NCI-H524 (cell line): ENCODE data around the gene C1orf226.

Experiments used
- DNase-seq, 2 experiments: peaks; one replicate each; lab custom pipeline; 2025; lab: John Stamatoyannopoulos, UW

Gene C1orf226

DNA sequence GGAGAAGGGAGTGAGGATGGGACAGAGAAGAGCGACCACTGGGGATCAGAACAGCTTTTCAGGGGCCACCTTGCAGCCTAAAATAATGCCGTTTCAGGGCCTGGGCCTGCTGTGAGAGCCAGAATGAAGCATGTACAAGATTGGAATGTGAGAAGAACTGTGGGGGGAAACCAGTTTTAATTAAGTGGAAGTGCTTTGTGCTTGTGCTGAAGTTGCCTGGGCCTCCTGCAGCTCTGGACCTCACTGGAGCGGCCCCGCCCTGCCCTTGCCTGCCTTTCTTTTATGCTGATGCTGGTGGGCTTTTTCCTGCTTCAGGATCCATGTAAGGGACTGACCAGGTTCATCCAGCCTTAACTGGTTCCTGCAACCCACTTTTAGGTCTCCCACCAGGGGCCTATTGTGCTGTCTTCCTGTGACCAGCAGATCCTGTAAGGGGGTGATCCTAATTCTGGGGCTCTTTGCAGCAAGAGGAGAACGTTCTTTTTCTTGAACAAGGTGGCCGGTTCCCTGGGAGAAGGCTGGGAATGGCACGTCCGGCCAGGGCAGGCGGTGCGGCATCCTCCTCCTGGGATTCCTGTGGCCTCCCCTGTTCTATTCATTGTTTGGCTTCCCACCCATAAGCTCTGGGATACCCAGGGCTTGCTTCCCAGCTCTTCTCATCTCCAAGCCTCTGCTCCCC is 3.2 kb downstream of the C1orf226 start:
- no peak for DNase-seq

DNA sequence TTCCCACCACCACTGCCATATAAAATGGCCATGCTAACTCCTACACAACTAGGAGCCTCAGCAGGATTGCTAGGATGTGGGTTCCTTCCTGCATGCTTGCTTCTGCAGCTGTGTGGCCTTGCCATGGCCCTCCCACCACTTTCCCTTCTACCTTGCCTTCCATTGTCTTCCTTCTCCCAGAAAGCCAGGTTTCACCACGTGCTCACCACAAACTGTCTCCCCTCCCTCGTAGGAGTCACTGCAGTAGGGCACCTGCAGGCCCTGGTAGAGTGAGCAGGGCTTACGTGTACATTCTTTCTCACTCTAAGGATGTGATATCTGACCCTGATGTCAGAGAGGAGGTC is 3.7 kb downstream of the C1orf226 start:
- DNase-seq = no peak

DNA sequence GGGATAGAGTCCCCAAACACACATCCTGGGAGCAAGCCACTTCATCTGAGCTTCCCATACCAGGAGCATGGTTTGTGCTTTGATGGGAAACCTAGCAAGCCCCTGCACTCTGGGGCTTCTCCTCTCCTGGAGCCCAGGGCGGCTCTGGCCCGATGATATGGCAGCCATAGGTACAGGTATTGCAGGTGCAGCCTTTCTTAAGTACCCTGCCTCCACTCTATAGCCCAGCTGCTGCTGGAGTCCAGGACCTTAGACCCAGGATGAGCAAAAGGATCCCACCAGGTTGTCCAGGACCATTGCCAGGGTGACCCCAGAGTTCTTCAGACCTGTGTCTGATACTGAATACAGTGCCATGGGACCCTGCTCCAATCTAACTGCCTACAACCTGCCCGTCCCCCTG is 4.2 kb downstream of the C1orf226 start:
- no peak for DNase-seq

DNA sequence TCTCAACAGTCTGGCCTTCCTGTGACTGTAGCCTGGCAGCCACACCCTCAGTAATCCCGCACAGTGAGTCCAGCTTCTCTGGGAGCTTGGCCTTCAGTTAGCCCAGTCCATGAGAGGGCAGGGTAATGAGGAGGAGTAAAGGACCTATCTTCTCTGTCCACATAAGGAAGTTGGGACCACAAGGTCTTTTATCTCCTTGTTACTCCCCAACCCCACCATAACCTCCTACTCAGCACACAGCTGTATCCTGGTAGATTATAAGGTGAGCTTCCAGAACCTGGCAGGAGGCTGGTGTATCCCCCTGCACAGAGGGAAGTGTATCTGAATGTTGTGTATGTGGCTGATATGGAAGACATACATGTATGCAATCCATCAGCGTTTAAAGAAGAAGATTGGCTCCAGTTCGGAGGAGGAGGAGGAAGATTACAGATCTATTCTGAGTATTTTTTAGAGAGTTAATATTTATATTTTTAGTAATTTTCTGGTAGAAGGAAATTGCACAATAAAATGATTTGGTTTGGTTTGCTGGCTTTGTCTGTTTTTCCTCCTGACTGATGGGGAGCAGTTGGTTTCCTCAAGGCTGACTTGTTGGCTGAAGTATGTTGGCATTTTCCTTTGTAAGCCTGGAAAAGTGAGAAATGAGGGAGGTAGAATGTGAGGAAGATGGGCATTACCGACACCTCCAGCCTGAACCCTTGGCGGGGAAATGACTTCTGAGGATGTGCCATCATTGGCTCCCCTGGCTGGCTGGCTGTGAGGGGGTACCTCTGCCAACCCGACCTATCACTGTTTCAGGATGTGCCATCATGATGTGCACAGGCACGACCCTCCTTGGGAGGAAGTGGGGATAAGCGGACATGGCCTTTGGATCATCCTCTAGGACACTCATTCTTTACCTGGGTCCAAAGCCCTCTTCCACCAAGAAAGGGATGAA is 5.0 kb downstream of the C1orf226 start:
- no peak for DNase-seq

DNA sequence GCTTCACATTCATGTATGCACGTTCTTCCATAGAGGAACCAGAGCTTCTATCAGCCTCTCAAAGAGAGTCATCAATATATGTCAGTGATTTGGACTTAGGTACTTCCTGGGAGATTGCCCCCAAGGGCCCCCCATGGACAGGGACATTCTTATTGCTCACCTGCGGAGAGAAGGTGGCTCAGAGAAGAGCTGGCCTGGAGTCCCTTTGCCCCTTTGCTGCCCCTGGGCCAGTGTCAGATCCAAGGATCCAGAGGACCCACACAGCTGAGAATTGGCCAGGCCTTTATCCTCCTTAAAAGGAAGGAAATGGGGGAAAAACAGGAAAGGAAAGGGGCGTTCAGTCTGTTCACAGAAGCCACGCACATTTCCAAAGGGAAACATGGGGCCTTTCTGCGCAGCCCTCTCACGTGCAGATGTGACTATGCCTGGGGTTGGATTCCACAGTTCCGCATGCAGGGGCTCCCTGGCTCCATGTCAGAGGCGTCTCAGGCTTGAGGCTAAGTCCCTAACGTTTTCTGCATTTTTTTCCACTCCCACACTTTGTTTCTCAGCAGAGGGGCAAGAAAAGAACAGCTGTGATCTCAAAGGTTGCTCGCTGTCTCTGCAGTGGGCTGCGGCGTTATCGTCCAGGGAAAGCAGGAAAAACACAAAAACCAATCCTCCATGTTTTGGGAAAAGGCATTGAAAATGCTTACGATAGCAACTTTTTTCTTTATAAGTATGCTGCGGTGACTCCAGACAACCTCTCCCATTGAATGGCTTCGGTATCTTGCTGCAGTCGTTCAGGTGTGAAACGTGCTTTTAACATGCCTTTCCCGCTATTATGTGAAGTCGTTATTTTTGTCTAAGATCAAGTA is 5.9 kb downstream of the C1orf226 start:
- no peak for DNase-seq

DNA sequence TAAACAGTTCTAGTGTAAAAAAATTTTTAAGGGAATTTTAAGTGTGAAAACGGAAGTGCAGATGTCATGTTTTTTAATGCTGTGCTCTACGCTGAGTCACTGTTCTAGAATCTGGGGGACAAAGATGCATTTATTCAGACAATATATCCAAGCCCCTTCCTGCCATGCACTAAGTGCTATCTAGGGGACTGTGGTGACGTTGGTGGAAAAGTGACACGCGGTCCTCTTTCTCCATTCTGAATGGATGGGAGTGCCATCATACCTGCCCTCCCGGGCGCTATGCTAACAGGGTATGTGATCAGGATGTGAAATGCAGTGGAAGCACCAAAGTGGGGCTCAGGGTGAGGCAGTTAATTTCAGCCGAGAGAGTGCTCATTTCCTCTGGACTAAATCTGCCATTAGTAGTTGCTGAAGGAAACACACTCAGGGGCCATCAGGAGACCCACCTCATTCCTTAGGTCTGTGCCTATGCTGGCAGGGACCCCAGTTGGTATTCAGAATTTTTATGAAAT is 6.6 kb downstream of the C1orf226 start:
- DNase-seq = no peak

DNA sequence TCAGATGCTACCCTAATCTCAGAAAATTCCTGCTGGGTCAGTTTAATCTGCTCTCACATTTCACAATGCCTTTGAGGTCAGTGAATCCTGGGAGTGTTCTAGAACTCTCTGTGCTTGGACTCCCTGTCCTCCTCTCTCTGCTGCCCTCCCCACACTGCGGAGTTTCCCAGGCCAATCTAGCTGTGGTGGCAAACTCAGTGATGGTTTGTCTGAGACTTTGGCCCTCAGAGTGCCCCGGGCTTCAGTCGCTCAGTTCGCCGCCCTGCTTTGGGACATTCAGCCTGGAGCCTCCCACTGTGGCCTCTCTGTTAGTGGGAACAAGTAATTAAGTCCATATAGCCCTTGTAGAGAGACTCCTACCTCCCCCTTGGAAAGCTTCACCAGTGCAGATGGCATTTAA is 7.1 kb downstream of the C1orf226 start:
- DNase-seq = no peak

DNA sequence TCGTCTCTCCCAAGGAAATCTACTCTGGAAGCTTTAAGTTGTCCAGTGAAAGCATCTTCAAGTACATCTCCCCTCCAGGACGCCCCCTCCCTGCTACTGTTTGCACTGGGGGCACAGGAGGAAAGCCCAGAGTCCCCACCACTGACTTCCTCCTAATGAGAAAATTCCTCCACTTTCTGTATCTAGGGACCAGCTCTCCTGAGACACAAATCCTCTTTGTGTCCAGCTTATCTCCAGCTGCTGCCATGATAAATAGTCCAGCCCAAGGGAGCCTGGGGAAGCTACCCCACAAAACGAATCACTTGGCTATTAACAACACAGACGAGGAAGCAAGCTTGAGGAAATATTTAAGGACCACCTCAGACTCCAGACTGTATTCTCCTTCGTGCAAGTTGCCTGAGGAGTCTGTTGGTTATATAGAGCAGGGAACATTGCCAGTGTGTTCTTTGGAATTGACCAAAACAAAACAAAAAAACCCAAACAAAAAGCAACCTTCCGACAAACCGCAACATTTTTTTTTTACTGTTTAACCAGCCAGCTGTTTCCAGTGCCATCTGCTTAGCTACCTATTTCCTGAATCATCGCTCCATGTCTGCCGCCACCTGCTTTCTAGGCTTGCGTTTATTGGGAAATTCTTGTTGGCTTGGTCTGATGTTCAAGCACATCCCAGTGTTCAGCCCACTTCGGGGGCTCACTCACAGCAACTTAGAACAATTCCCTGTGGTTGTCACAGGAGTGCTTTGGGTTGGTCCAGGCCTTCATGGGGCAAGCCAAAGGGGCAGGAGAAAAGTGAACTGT is 7.7 kb downstream of the C1orf226 start:
- peak; percentile 58 to 74 for DNase-seq

DNA sequence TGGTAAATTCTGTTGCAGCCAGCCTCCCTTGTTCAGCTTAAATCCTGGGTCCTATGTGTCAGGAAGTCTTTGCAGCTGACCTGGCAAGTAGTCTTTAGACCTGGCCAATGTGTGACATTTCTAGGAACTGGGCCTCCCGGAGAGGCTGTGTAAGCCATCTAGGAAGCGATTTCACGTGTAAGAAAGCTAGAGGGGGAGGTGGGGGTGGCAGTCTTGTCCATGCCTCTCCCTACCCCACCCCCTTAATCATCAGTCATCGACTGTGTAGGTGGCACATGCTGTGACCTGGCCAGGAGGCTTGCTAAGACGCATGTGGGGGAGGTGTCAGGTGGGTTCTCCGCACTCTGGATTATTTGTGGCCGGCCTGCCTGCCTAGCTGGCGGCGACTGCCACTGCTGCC is 8.4 kb downstream of the C1orf226 start:
- no peak for DNase-seq

DNA sequence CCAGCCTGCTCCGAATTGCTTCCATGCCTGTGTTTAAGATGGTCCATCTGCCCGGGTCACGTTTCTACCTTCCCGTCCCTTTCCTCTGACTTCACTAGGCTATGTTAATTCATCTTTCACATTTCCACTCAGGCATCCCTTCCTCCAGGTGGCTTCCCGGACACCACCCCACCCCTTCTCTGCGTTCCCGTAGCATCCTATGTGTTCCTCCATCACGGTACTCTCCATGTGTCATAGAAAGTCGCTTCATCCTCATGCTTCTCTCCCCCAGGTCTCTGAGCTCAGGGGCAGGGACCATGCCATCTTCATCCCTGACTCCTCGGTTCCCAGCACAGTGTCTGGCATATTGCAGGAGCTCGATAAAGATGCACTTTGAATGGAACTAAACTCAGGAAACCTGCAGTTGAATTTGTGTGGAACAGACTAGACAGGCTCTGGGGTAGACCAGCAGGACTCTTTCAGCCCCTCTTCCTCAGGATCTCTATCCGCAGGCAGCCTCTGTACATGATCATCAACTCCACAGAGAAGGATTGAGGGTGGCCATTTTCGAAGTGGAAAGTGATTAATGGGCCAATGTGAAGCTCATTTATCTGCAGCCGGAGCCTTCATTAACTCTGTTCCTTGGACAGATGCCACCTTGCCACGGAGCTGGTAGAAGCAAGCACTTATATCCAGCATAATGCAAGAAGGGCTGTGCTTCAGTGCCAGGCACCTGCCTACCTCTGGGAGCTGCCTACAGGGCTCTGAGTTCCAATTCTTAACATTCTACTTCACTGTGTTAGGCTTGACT is 9.1 kb downstream of the C1orf226 start:
- peak in 1 of 2 experiments; percentile 32 for DNase-seq

DNA sequence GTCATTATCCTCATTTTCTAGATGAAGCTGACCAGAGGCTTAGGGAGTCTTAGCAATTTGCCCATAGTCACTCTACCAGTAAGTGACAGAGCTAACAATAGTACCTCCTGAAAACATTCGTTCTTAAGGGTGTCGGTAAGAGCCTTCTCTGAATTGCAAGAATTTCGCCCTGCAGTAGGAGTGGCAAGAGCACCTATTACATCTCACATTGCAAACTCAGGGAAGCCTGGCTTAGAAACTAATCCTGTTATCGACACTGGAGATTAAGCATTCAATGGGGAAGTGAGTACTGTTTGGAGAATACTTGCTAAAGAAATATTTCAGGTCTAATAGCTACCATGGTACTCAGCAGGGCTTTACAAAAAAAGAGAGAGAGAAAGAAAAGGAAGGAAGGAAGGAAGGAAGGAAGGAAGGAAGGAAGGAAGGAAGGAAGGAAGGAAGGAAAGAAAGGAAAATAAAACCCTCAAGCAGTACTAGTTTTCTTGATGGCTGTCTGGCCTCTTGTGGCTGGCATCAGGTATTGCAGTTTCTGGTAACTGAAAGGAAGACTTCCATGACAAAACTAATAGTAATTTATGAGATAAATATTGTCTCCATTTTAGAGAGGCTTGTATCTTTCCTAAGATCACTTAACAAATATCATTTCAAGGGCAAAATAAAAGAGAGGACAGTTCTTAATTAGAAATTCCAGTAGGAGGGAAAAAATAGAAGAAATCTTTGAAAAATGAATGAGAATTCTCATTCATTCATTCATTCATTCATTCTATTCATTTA is 10.4 kb downstream of the C1orf226 start:
- DNase-seq = peak; percentile 42 to 81

DNA sequence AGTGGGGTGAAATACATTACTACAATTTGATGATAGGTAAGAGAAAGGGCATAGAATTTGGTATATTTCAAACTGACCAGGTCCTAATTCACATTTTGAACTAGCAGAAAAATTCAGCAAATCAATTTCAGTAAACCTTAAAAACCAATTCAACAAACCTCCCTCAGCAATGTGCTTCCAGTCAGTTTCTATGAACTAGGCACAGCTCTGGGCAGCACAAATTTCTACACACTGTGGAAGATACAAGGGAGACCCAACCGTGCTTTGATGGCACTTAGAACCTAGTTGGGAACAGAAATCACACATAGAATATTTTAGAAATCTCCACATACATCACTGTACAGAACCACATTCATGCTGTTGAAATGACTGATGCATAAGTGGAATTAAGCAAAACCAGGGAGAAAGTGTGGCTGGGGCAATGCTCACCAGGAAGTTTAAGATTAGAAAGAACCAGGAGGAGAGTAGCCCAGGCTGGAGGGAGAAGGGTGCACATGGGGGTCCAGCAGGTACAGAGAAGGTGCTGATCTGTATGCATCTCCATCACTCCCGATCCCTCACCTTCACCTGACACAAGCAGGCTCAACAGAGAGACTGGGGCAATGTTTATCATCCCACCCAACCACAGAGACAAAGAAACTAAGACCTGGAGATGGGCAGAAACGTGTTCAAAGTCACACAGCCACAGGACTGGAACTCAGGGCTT is 14.8 kb downstream of the C1orf226 start:
- no peak for DNase-seq

DNA sequence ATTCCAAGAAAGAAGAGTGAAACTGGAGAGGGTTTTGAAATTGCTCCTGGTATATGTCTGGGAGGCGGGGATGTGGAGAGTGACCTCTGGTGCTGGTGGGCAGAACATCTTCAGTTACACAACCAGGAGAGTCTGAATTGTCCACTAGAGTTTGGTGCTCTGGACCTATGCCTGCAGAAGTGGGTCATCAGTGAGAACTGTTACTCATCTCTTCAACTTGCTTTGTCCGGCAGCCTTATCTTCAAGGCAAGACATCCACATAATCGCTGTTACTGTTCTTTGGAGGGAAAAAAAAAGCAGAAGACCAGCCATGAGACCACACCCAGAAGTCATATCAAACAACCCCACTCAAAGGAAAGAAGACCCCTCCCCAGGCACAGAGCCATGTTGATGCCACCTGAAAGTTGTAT is 15.5 kb downstream of the C1orf226 start:
- no peak for DNase-seq

DNA sequence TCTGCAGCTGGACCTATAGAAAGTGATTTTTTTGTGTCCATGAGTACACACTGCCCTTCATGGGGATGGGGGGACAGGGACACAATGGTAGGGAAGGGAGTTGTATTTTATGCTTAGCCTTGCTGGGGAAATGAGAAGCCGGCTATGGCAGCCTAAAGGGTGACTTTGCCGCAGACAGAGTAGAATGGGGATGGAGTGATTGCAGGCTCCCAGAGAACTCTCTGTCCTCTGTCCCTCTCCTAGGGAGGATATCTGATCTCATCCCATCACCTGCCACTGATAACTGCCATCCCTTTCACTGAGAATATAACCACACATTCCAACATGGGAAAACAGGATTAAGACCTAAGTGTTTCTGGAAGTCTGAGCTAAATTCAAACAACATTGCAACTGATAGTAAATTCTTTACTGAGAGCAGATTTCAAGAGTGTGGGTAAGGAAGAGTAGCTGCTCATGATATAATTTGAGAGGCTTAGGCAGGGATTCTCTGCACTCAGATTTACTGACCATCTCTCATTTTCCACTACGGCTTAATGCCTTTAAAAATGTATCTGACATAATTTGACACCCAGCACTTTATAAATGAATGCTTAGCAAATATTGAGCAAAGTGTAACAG is 16.5 kb downstream of the C1orf226 start:
- peak in 1 of 2 experiments; percentile 13 for DNase-seq

DNA sequence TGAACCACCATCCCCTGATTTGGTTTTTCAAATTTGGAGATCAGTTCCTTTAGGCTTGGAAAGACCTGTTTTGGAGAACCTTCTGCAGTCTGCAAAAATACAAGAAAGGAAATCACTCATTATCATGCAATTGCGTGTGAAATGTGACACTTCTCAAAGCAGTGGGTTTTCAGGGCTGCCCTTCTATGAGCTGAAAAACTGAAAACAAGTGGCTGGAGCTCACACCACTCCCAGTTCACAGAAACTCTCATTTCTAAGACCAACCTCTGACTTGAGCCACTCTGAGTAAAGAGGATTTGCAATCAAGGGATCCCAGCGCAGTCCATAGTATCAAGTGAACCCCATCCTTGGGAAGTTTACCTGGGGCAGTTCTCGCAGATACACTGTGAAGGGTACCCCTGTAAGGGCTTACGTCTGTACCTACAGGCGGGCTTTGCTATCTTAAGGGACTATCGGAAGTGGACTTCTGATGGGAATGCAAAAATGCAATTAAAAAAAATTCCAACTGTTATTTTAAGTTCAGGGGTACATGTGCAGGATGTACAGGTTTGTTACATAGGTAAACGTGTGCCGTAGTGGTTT is 17.6 kb downstream of the C1orf226 start:
- DNase-seq = no peak

DNA sequence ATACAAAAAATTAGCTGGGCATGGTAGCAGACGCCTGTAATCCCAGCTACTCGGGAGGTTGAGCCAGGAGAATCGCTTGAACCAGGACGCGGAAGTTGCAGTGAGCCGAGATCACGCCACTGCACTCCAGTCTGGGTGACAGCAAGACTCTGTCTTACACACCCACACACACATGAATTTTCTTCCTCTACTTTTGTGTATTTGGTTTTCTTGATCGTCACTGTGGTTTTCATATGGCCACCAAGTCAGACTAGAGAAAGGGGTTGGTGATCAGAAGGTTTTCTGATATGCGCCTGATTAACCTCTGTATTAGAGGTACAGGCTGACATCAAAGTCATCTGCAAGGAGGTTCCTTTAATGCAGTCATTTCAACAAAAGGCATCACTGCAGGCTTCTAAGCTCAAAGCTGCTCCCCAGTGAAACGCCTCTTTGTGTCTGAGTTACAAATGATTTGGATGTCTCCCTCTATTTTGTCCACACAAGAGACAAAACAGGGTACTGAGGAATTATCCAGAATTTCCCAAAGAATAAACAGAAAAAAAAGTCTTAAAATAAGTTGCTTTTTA is 19.3 kb downstream of the C1orf226 start:
- DNase-seq = no peak

DNA sequence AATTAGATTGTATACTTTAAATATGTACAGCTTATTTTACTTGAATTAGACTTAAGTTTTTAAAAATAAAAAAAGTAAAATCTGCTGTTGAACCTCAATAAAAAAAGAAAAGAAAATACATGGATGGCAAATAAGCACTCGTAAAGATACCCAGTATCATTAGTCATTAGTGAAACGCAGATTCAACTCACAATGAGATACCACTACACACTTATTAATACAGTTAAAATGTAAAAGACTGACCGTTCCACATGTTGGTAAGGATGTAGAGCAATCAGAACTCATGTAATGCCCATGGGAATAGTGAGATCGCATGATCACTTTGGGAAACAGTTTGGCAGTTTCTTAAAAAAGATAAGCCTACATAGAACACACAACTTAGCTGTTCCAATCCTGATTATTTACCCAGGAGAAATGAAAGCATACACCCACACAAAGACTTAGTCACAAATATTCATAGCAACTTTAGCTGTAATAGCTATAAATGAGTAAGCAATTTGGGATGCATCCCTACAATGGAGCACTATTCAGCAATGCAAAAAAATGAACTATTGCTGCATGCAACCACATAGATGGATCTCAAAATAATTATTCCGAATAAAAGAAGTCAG is 23.1 kb downstream of the C1orf226 start:
- DNase-seq = no peak

DNA sequence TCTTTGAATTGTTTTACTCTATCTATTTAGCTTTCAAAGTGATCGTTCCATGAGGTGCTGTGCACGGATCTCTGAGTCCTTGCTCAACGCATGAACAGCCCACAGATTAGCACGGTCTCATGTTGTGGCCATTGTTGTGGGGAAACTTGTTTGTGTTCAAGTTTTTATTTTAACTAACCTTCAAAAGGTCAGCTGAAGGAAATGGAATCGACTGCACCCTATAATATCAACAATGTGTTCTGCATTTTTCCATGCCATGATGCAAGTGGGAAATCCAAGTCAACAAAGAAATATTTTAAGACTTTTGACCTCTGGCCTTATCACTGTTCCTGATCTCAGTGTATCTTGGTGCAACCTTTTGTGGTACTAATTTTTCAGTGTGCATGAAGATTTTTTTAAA is 24.3 kb downstream of the C1orf226 start:
- no peak for DNase-seq
